ENCODE measurements around the gene GOT1.

The GOT1 gene

GRCh38 chr10:99395750-99396445, 34.5 kb downstream of the GOT1 start:
- no peak for DNase-seq (ENCODE audit: low read depth in 2 of 2)

GRCh38 chr10:99394761-99395386, 35.5 kb downstream of the GOT1 start:
- no peak for DNase-seq (ENCODE audit: low read depth in 2 of 2)

GRCh38 chr10:99394256-99394655, 36.2 kb downstream of the GOT1 start:
- DNase-seq (ENCODE audit: low read depth in 2 of 2): no peak

GRCh38 chr10:99393683-99394082, 36.7 kb downstream of the GOT1 start:
- DNase-seq (ENCODE audit: low read depth in 2 of 2): no peak

- DNase-seq (ENCODE audit: low read depth in 2 of 2): no peak
Measured at GRCh38 chr10:99393036-99393435, 37.4 kb downstream of the GOT1 start.

- no peak for DNase-seq (ENCODE audit: low read depth in 2 of 2)
Measured at GRCh38 chr10:99391346-99391745, 39.1 kb downstream of the GOT1 start.

GRCh38 chr10:99389729-99390480, 40.5 kb downstream of the GOT1 start:
- DNase-seq (ENCODE audit: low read depth in 2 of 2): no peak

GRCh38 chr10:99387541-99387940, 42.9 kb downstream of the GOT1 start:
- DNase-seq (ENCODE audit: low read depth in 2 of 2): no peak

GRCh38 chr10:99387071-99387470, 43.4 kb downstream of the GOT1 start:
- DNase-seq (ENCODE audit: low read depth in 2 of 2): no peak

GRCh38 chr10:99382176-99382575, 48.2 kb downstream of the GOT1 start:
- DNase-seq (ENCODE audit: low read depth in 2 of 2): no peak

GRCh38 chr10:99375426-99375825, 55.0 kb downstream of the GOT1 start:
- DNase-seq (ENCODE audit: low read depth in 2 of 2): no peak

- DNase-seq (ENCODE audit: low read depth in 2 of 2): no peak
Measured at GRCh38 chr10:99374972-99375371, 55.5 kb downstream of the GOT1 start.

- no peak for DNase-seq (ENCODE audit: low read depth in 2 of 2)
Measured at GRCh38 chr10:99374526-99374925, 55.9 kb downstream of the GOT1 start.

- no peak for DNase-seq (ENCODE audit: low read depth in 2 of 2)
Measured at GRCh38 chr10:99372546-99373271, 57.7 kb downstream of the GOT1 start.

- no peak for DNase-seq (ENCODE audit: low read depth in 2 of 2)
Measured at GRCh38 chr10:99370993-99371392, 59.4 kb downstream of the GOT1 start.

- DNase-seq (ENCODE audit: low read depth in 2 of 2): no peak
Measured at GRCh38 chr10:99369551-99369950, 60.9 kb downstream of the GOT1 start.

- no peak for DNase-seq (ENCODE audit: low read depth in 2 of 2)
Measured at GRCh38 chr10:99369126-99369525, 61.3 kb downstream of the GOT1 start.

GRCh38 chr10:99368646-99369045, 61.8 kb downstream of the GOT1 start:
- DNase-seq (ENCODE audit: low read depth in 2 of 2): no peak

- no peak for DNase-seq (ENCODE audit: low read depth in 2 of 2)
Measured at GRCh38 chr10:99366666-99367065, 63.8 kb downstream of the GOT1 start.

- DNase-seq (ENCODE audit: low read depth in 2 of 2): no peak
Measured at GRCh38 chr10:99365736-99366135, 64.7 kb downstream of the GOT1 start.

- no peak for DNase-seq (ENCODE audit: low read depth in 2 of 2)
Measured at GRCh38 chr10:99365311-99365710, 65.1 kb downstream of the GOT1 start.

GRCh38 chr10:99364125-99364524, 66.3 kb downstream of the GOT1 start:
- DNase-seq (ENCODE audit: low read depth in 2 of 2): no peak
